GM12801 (cell line): ENCODE measurements around the gene DUSP16.

ENCODE experiments used
- CTCF ChIP-seq: IDR thresholded peaks from one replicate; pipeline ENCODE4 v1.5.1; 2011; ENCODE audit warnings: control low read depth; ENCODE audit not compliant: insufficient read length; ENCODE audit errors: extremely low read depth

The DUSP16 gene

GRCh38 chr12:12520273-12520672, 42.4 kb downstream of the DUSP16 start:
- no peak for TF ChIP-seq CTCF

DNA sequence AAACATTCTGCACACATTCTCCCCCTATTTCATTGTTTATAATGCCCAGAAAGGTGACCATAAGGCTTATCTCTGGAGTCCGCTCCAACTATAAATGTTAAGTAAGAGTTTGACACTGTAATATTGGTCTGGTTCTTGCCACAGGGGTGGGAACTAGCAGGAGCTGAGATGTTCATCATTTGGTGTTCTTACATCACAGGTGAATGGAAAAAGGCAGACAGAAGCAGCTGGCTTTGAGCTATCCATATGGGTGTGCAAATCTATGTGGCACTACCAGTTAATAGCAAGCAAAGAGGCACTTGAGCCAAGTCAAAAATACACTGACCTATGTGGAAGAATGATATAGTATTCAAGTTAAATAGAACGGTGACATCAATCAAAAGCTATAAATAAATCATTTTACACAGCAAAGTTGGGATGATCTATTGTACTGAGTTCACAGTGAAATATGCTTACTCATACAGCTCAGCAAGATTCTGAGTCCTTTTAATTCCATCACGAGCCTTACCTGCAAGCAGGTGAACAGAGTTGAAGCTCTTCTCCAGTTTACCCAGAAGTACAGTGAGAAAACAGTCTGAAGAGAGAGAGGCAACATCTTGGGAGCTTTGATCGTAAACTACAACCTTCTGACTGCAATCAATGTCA, 43.2 kb downstream of the DUSP16 start:
- TF ChIP-seq CTCF: no peak

- no peak for TF ChIP-seq CTCF
Measured at GRCh38 chr12:12518919-12519318, 43.7 kb downstream of the DUSP16 start.

DNA sequence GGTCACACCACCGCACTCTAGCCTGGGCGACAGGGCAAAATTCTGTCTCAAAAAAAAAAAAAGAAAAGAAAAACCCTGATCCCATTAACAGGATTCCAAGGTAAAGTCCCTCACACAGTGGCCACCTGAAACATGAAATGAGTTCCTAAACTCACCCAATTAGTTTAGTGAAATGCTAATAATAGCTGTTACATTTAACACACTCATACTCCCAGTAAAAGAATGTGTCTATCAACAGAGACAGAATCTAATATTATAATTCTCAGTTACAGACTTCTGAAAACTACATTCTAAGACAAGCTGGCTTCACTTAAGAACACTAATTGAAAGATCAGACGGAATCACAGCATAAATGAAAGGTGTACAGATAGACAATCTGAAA, 44.2 kb downstream of the DUSP16 start:
- no peak for TF ChIP-seq CTCF

DNA sequence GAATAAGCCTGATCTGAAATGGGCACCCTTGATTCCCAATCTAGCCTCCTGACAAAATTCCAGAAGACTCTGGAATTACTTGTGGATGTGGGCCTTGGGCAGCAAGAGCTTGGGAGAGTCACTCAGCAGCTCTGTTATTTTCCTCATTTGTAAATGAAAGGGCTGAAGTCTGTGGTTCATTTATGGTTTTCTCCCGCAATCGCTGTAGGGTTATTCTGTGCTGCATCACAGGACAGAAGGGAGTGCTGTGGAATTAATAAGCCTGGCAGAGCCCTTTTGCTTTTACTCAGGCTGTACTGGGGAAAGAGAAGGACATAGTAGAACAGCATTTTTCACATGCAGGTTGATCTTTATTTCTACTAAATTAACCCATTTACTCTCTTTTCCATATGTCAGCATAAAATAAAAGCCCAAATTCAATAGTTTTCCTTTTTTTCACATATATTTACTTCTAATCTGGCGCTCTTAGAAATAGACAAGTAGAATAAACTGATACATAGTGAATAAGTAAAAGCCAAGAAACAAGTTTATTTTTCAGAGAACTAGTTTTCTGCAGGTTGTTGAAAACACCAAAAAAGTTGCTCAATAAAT, 49.2 kb downstream of the DUSP16 start:
- no peak for TF ChIP-seq CTCF

GRCh38 chr12:12511895-12512711, 50.6 kb downstream of the DUSP16 start:
- TF ChIP-seq CTCF: no peak

DNA sequence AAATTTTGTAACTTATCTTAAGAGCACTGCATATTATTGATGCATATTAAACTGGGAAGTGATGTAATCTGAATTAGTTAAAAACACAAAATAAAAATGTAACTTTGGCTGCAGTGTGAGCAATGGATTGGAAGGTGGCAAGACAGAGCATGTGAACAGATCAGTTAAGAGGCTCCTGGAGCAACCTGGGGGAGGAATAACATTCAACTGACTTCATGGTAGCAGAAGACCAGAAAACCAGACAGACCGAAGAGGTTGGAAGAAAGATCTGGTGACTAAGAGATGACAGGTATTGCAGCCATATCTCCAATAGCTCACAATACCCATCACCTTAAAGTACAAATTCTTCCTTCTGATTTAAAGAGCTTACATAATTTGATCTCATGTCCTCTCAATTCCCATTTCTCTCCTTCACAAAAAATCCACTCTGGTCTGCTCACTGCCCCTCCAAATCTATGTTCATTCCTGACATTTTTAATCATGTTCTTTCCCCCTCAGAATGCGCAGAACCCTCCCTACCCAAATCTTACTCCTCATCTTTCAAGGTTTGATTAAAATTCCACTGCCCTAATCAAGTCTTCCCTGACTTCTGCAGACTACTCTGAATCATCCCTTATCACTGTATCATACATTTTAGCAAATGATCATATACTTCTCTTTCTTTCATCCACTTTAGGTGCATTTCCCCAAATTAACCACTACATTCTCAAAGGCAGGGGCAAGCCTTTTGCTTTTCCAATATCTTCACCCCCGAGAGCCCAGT, 51.5 kb downstream of the DUSP16 start:
- no peak for TF ChIP-seq CTCF
